OCI-LY3 (cell line): Measurements from ENCODE around the gene DNASE1L1.

Experiments
- EZH2phosphoT487 ChIP-seq: fragments of 200-600 bp; shearing (Covaris generic); IDR thresholded peaks from 2 replicates; pipeline ENCODE4 v1.6.1; 2018; ENCODE audit warnings: antibody characterized with exemption, mixed run types, low read depth
- TF ChIP-seq, protein P1 (sequence below): fragments of 200-600, 300-600 bp; sonication (generic); IDR thresholded peaks from 2 replicates; pipeline ENCODE4 v1.5.1; 2014; ENCODE audit warnings: antibody characterized with exemption, low read length, low read depth

DNA sequence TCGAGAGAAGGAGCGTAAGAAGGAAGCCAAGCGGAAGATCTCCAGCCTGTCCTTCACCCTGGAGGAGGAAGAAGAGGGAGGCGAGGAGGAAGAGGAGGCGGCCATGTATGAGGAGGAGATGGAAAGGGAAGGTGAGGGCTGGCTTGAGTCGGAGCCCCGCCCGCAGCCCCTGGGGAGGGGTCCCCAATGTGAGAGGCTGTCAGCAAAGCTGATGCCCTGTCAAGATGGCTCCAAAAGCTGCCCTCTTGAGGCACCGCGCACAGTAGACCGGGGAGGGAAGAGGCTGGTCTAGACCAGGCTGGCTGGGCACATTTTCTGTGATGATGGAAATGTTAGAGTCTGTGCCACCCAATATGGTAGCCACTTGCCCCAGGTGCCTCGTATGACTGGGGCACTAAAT lies 37.4 kb upstream of the DNASE1L1 start:
- TF ChIP-seq, protein P1, sequence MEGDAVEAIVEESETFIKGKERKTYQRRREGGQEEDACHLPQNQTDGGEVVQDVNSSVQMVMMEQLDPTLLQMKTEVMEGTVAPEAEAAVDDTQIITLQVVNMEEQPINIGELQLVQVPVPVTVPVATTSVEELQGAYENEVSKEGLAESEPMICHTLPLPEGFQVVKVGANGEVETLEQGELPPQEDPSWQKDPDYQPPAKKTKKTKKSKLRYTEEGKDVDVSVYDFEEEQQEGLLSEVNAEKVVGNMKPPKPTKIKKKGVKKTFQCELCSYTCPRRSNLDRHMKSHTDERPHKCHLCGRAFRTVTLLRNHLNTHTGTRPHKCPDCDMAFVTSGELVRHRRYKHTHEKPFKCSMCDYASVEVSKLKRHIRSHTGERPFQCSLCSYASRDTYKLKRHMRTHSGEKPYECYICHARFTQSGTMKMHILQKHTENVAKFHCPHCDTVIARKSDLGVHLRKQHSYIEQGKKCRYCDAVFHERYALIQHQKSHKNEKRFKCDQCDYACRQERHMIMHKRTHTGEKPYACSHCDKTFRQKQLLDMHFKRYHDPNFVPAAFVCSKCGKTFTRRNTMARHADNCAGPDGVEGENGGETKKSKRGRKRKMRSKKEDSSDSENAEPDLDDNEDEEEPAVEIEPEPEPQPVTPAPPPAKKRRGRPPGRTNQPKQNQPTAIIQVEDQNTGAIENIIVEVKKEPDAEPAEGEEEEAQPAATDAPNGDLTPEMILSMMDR, result no peak
- TF ChIP-seq EZH2phosphoT487, result no peak
